Muscle layer of colon (tissue), 2 donors: Measurements from ENCODE around the gene AMOTL1.
"Not testable (repeated sequence)": the region's sequence is repeated elsewhere in the genome, so short reads cannot be mapped to it uniquely, and the experiment has no call there.

Source experiments
- H3K27ac ChIP-seq: one replicate; pipeline ENCODE4 v1.7.0; 2013; ENCODE audit warnings: low read depth, mild to moderate bottlenecking, low read length, moderate library complexity
- H3K27me3 ChIP-seq, 2 donors: one replicate each; pipeline ENCODE4 v1.7.0; 2013; ENCODE audit warnings: low read length in 2 of 2, mild to moderate bottlenecking in 2 of 2; ENCODE audit not compliant: insufficient read depth in 2 of 2, control insufficient read depth in 1 of 2
- H3K36me3 ChIP-seq: one replicate; pipeline ENCODE4 v1.7.0; 2013; ENCODE audit warnings: mild to moderate bottlenecking, low read length; ENCODE audit not compliant: insufficient read depth
- H3K4me1 ChIP-seq: one replicate; pipeline ENCODE4 v1.7.0; 2013; ENCODE audit warnings: mild to moderate bottlenecking, low read length; ENCODE audit not compliant: insufficient read depth
- H3K4me3 ChIP-seq, 2 donors: one replicate each; pipeline ENCODE4 v1.7.0; 2013; ENCODE audit warnings: low read length in 2 of 2, low read depth in 1 of 2, mild to moderate bottlenecking in 1 of 2, moderate library complexity in 1 of 2
- H3K9ac ChIP-seq: one replicate; pipeline ENCODE4 v1.7.0; 2013; ENCODE audit warnings: low read length
- H3K9me3 ChIP-seq: one replicate; pipeline ENCODE4 v1.7.0; 2013; ENCODE audit warnings: mild to moderate bottlenecking, low read length
- donor health status: abdominal sarcoma.
- donor health status: Adenocarcinoma of cecum.

The AMOTL1 gene

GRCh38 chr11:94796863-94797262, 28.7 kb downstream of the AMOTL1 start:
- peaks cover 76% of the 10 kb centered on the region for H3K4me1 ChIP-seq
- H3K36me3 ChIP-seq, result peaks cover 20% of the 10 kb centered on the region
- H3K9ac ChIP-seq, result no peak overlapping the region
- no peak overlapping the region for H3K27ac ChIP-seq
- H3K27me3 ChIP-seq, result no peaks in the 10 kb centered on the region
- H3K9me3 ChIP-seq, result no peaks in the 10 kb centered on the region
- H3K4me3 ChIP-seq, result no peak overlapping the region

- H3K36me3 ChIP-seq, result peaks cover 31% of the 10 kb centered on the region
- no peak overlapping the region for H3K9ac ChIP-seq
- no peaks in the 10 kb centered on the region for H3K9me3 ChIP-seq
- H3K27me3 ChIP-seq, result no peaks in the 10 kb centered on the region
- H3K4me3 ChIP-seq, result no peak overlapping the region
- H3K4me1 ChIP-seq, result peaks cover 80% of the 10 kb centered on the region
- H3K27ac ChIP-seq, result peak overlapping the region; percentile 72
These were observed 31.6 kb downstream of the AMOTL1 start for GRCh38 chr11:94799726-94800125.

GRCh38 chr11:94800414-94800813, 32.3 kb downstream of the AMOTL1 start:
- H3K27ac ChIP-seq, result peak overlapping the region; percentile 86
- H3K36me3 ChIP-seq, result peaks cover 36% of the 10 kb centered on the region
- no peak overlapping the region for H3K9ac ChIP-seq
- no peaks in the 10 kb centered on the region for H3K27me3 ChIP-seq
- H3K9me3 ChIP-seq, result no peaks in the 10 kb centered on the region
- H3K4me1 ChIP-seq, result peaks cover 80% of the 10 kb centered on the region
- peak overlapping the region in 1 of 2 donors; percentile 8 for H3K4me3 ChIP-seq

- H3K9ac ChIP-seq, result no peak overlapping the region
- H3K4me3 ChIP-seq, result no peak overlapping the region
- peaks cover 33% of the 10 kb centered on the region for H3K36me3 ChIP-seq
- H3K4me1 ChIP-seq, result peaks cover 87% of the 10 kb centered on the region
- H3K9me3 ChIP-seq, result no peaks in the 10 kb centered on the region
- H3K27ac ChIP-seq, result peak overlapping the region; percentile 86
- no peaks in the 10 kb centered on the region for H3K27me3 ChIP-seq
These were observed 33.8 kb downstream of the AMOTL1 start for GRCh38 chr11:94801866-94802460.

GRCh38 chr11:94802501-94802900, 34.3 kb downstream of the AMOTL1 start:
- Histone ChIP-seq H3K4me3 (no peak overlapping the region), H3K27me3 (no peaks in the 10 kb centered on the region), H3K4me1 (peaks cover 82% of the 10 kb centered on the region), H3K27ac (peak overlapping the region; percentile 38), H3K9ac (no peak overlapping the region), H3K36me3 (peaks cover 33% of the 10 kb centered on the region), H3K9me3 (no peaks in the 10 kb centered on the region)

DNA sequence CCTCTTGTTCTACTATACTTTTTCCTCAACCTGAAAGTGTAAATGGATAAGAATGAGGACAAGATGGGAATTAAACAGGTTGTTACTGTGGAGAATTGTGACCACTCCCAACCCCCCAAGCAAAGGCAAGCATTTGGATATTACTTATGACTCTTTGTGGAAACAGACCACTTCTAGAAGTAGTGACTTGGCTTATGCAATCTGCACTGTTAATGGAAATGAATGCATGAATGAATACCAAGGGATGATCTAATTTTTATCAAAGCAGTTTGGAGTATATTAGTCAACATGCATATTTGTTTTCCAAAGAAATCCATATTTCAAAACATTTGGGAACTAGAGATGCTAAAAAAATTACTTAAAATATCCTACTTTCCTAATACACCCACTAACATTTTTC, 35.3 kb downstream of the AMOTL1 start:
- H3K4me3 ChIP-seq, result no peak overlapping the region
- peaks cover 77% of the 10 kb centered on the region for H3K4me1 ChIP-seq
- H3K27ac ChIP-seq, result peak overlapping the region; percentile 59
- H3K27me3 ChIP-seq, result no peaks in the 10 kb centered on the region
- H3K9me3 ChIP-seq, result no peaks in the 10 kb centered on the region
- H3K9ac ChIP-seq, result no peak overlapping the region
- peaks cover 33% of the 10 kb centered on the region for H3K36me3 ChIP-seq

- Histone ChIP-seq H3K4me3 (no peak overlapping the region), H3K36me3 (peaks cover 27% of the 10 kb centered on the region), H3K4me1 (peaks cover 71% of the 10 kb centered on the region), H3K27me3 (no peaks in the 10 kb centered on the region), H3K27ac (peak overlapping the region; percentile 54), H3K9ac (no peak overlapping the region), H3K9me3 (no peaks in the 10 kb centered on the region)
These were observed 36.7 kb downstream of the AMOTL1 start for GRCh38 chr11:94804874-94805273.

- Histone ChIP-seq H3K9ac (no peak overlapping the region), H3K27ac (peak overlapping the region; percentile 54), H3K27me3 (no peaks in the 10 kb centered on the region), H3K4me3 (no peak overlapping the region), H3K9me3 (no peaks in the 10 kb centered on the region), H3K36me3 (peaks cover 18% of the 10 kb centered on the region), H3K4me1 (peaks cover 71% of the 10 kb centered on the region)
These were observed 37.9 kb downstream of the AMOTL1 start for GRCh38 chr11:94806014-94806413.

- Histone ChIP-seq H3K27me3 (no peaks in the 10 kb centered on the region), H3K4me3 (no peak overlapping the region), H3K9me3 (no peaks in the 10 kb centered on the region), H3K4me1 (peaks cover 69% of the 10 kb centered on the region), H3K36me3 (peaks cover 17% of the 10 kb centered on the region), H3K27ac (peak overlapping the region; percentile 35), H3K9ac (no peak overlapping the region)
These were observed 38.3 kb downstream of the AMOTL1 start for GRCh38 chr11:94806419-94806818.

DNA sequence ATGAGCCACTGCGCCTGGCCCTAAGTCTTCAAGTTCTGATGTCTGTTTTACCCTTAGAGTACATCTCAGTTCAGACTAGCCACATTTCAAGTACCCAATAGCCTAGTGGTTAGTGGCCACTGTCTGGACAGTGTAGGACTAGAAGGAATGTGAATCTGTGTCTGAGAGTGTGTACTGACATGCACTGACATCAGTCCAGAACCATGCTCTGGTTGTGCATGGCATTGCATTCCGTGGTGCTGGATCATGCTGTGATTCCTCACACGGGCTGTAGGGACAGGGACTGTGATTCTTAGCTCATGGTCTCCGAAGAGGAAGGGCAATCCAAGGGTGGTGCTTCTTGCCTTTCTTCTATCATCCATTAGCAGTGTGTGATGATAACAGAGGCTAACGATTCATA, 41.1 kb downstream of the AMOTL1 start:
- Histone ChIP-seq H3K9me3 (no peaks in the 10 kb centered on the region), H3K9ac (no peak overlapping the region), H3K27ac (peak overlapping the region; percentile 44), H3K4me3 (no peak overlapping the region), H3K27me3 (no peaks in the 10 kb centered on the region), H3K4me1 (peaks cover 64% of the 10 kb centered on the region), H3K36me3 (peaks cover 15% of the 10 kb centered on the region)

- Histone ChIP-seq H3K4me1 (peaks cover 45% of the 10 kb centered on the region), H3K27ac (peak overlapping the region; percentile 76)
- not testable (repeated sequence) for H3K9me3 ChIP-seq, H3K9ac ChIP-seq, H3K36me3 ChIP-seq, H3K4me3 ChIP-seq, H3K27me3 ChIP-seq
These were observed 44.9 kb downstream of the AMOTL1 start for GRCh38 chr11:94812724-94813720.
